Activated B cell treated with CpG ODN at 0.5 μM for 24 hours (primary cell): ENCODE measurements around the gene KRTAP9-8. TPM values are rescaled to one million over a fixed set of nuclear protein-coding genes. Genes with fewer than 3 reads are reported as not detected.

Experiments
- ATAC-seq: fragments of 200-7000 bp; cut with Tn5 transposase; one replicate; pipeline ENCODE4 v1.10.0; 2021; ENCODE audit warnings: low read depth, mild to moderate bottlenecking, moderate library complexity
- CTCF ChIA-PET: fragments of 350-600 bp; sonication (Branson Sonifier 250); formaldehyde crosslinking; loops from one replicate; lab custom pipeline; 2021; ENCODE audit warnings: antibody characterized with exemption; lab: Charles Lee
- POLR2A ChIA-PET: fragments of 350-600 bp; sonication (Branson Sonifier 250); formaldehyde crosslinking; loops from one replicate; lab custom pipeline; 2021; ENCODE audit warnings: antibody characterized with exemption; lab: Charles Lee
- DNase-seq: peaks from one replicate; pipeline ENCODE4 v3.0.0; 2022
- H3K27ac Mint-ChIP-seq: one replicate; pipeline ENCODE4 v1.8.0; 2020; ENCODE audit warnings: mixed read lengths
- H3K27me3 Mint-ChIP-seq: one replicate; pipeline ENCODE4 v1.8.0; 2021; ENCODE audit warnings: mixed read lengths
- H3K36me3 Mint-ChIP-seq: one replicate; pipeline ENCODE4 v1.8.0; 2021; ENCODE audit warnings: low read depth, mixed read lengths
- H3K4me1 Mint-ChIP-seq: one replicate; pipeline ENCODE4 v1.8.0; 2021; ENCODE audit warnings: mixed read lengths
- H3K4me3 Mint-ChIP-seq: one replicate; pipeline ENCODE4 v1.8.0; 2020; ENCODE audit warnings: mild to moderate bottlenecking, mixed read lengths
- H3K9me3 Mint-ChIP-seq: one replicate; pipeline ENCODE4 v1.8.0; 2020; ENCODE audit warnings: mixed read lengths
- intact Hi-C: fragments of 100-400 bp; cut with micrococcal nuclease; formaldehyde crosslinking; loops from one replicate; pipeline ENCODE4 v1.15.1; 2024
- total RNA-seq: library from RNA; stranded (reverse); gene quantifications from 2 replicates; pipeline ENCODE4 v1.2.3, GENCODE V29; 2022
- TF ChIP-seq, protein P1 (sequence below): fragments of 200-600 bp; IDR thresholded peaks from one replicate; pipeline ENCODE4 v1.8.0; 2022; ENCODE audit warnings: antibody characterized with exemption, mild to moderate bottlenecking

The KRTAP9-8 gene
- total RNA-seq, 1 donor from 2014 or later, result not detected

GRCh38 chr17:41278176-41278955 is 40.6 kb downstream of the KRTAP9-8 start:
- ATAC-seq (no peak), DNase-seq (no peak)
- no peaks in the 10 kb centered on the region for H3K36me3 Mint-ChIP-seq
- ChIA-PET POLR2A (no interaction called here), CTCF (no interaction called here)
- intact Hi-C loops, result no loop called here
- H3K27me3 Mint-ChIP-seq, result peaks cover 29% of the 10 kb centered on the region
- no peaks in the 10 kb centered on the region for H3K4me1 Mint-ChIP-seq
- no peak overlapping the region for H3K27ac Mint-ChIP-seq
- H3K4me3 Mint-ChIP-seq, result no peak overlapping the region
- H3K9me3 Mint-ChIP-seq, result no peaks in the 10 kb centered on the region
- TF ChIP-seq, protein P1, sequence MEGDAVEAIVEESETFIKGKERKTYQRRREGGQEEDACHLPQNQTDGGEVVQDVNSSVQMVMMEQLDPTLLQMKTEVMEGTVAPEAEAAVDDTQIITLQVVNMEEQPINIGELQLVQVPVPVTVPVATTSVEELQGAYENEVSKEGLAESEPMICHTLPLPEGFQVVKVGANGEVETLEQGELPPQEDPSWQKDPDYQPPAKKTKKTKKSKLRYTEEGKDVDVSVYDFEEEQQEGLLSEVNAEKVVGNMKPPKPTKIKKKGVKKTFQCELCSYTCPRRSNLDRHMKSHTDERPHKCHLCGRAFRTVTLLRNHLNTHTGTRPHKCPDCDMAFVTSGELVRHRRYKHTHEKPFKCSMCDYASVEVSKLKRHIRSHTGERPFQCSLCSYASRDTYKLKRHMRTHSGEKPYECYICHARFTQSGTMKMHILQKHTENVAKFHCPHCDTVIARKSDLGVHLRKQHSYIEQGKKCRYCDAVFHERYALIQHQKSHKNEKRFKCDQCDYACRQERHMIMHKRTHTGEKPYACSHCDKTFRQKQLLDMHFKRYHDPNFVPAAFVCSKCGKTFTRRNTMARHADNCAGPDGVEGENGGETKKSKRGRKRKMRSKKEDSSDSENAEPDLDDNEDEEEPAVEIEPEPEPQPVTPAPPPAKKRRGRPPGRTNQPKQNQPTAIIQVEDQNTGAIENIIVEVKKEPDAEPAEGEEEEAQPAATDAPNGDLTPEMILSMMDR, result no peak

DNA sequence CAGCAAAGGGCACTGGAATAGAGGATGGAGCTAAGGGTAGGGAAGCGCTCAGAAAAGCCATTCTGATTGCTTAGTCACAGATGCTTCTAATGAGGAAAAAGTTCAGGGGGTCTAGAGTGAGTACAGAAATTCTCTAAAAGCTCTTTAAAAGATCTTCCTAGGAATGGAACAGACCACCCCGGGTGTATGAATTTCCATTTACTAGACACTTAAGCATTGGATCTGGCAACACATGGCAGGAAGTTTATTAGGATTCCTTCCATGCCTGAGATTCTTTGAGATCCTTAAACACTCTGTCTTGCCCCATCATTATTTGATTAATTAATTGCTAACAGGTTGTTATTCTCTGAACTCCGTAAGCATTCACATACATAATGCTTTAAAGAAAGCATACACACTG is 46.2 kb downstream of the KRTAP9-8 start:
- intact Hi-C loops, result no loop called here
- no peak for ATAC-seq
- H3K4me3 Mint-ChIP-seq, result no peak overlapping the region
- H3K4me1 Mint-ChIP-seq, result no peaks in the 10 kb centered on the region
- TF ChIP-seq, protein P1, result no peak
- H3K36me3 Mint-ChIP-seq, result no peaks in the 10 kb centered on the region
- H3K9me3 Mint-ChIP-seq, result no peaks in the 10 kb centered on the region
- ChIA-PET CTCF (no interaction called here), POLR2A (no interaction called here)
- H3K27ac Mint-ChIP-seq, result no peak overlapping the region
- H3K27me3 Mint-ChIP-seq, result peaks cover 16% of the 10 kb centered on the region
- no peak for DNase-seq

DNA sequence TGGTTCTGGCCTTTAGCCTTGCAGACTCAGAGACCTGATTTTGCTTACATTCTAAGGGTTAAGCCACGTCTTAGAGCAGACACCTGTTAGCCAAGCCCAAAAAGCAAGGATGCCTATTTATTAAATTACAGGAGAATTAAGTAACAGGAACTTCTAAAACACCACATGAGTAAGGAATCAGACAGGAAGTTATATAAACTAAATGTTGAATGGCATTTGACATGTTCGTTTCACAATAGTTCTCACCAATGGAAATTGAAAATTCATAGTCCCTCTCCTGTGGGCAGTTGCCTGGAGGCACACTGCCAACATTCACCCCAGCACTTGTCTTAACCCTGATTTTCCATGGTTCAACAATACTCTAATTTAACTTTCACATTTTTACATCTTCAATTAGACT is 46.7 kb downstream of the KRTAP9-8 start:
- no peaks in the 10 kb centered on the region for H3K36me3 Mint-ChIP-seq
- ChIA-PET POLR2A (no interaction called here), CTCF (no interaction called here)
- H3K4me1 Mint-ChIP-seq, result no peaks in the 10 kb centered on the region
- intact Hi-C loops, result no loop called here
- no peak for DNase-seq
- TF ChIP-seq, protein P1, result no peak
- H3K4me3 Mint-ChIP-seq, result no peak overlapping the region
- peaks cover 16% of the 10 kb centered on the region for H3K27me3 Mint-ChIP-seq
- no peaks in the 10 kb centered on the region for H3K9me3 Mint-ChIP-seq
- H3K27ac Mint-ChIP-seq, result no peak overlapping the region
- no peak for ATAC-seq

- Mint-ChIP-seq H3K4me3 (no peak overlapping the region), H3K9me3 (no peaks in the 10 kb centered on the region), H3K27ac (no peak overlapping the region), H3K4me1 (no peaks in the 10 kb centered on the region), H3K27me3 (peaks cover 15% of the 10 kb centered on the region), H3K36me3 (no peaks in the 10 kb centered on the region)
- no peak for DNase-seq
- CTCF ChIA-PET, result no interaction called here
- no peak for ATAC-seq
- POLR2A ChIA-PET, result no interaction called here
- TF ChIP-seq, protein P1, result no peak
- intact Hi-C loops, result no loop called here
Measured at GRCh38 chr17:41287050-41287449, 49.3 kb downstream of the KRTAP9-8 start.

Other genes starting within 250 kb of the KRTAP9-8 start
- not detected in 2 replicates for gene KRTAP3-3, start 243.8 kb upstream of the KRTAP9-8 start, total RNA-seq
- gene KRTAP3-2, start 238.1 kb upstream of the KRTAP9-8 start, total RNA-seq, result not detected in 2 replicates
- not detected in 2 replicates for gene KRTAP3-1, start 228.9 kb upstream of the KRTAP9-8 start, total RNA-seq
- not detected in 2 replicates for gene KRTAP1-5, start 210.8 kb upstream of the KRTAP9-8 start, total RNA-seq
- gene KRTAP1-4, start 207.8 kb upstream of the KRTAP9-8 start, total RNA-seq, result not detected in 2 replicates
- gene KRTAP1-3, start 203.1 kb upstream of the KRTAP9-8 start, total RNA-seq, result not detected in 2 replicates
- gene KRTAP1-1, start 196.5 kb upstream of the KRTAP9-8 start, total RNA-seq, result not detected in 2 replicates
- not detected in 2 replicates for gene KRTAP2-1, start 190.7 kb upstream of the KRTAP9-8 start, total RNA-seq
- not detected in 2 replicates for gene KRTAP2-2, start 182.8 kb upstream of the KRTAP9-8 start, total RNA-seq
- gene KRTAP2-3, start 177.9 kb upstream of the KRTAP9-8 start, total RNA-seq, result not detected in 2 replicates
- not detected in 2 replicates for gene KRTAP2-4, start 172.1 kb upstream of the KRTAP9-8 start, total RNA-seq
- gene KRTAP4-7, start 153.8 kb upstream of the KRTAP9-8 start, total RNA-seq, result not detected in 2 replicates
- gene KRTAP4-8, start 139.9 kb upstream of the KRTAP9-8 start, total RNA-seq, result not detected in 2 replicates
- gene KRTAP4-16, start 135.8 kb upstream of the KRTAP9-8 start, total RNA-seq, result not detected in 2 replicates
- gene KRTAP4-9, start 132.6 kb upstream of the KRTAP9-8 start, total RNA-seq, result not detected in 2 replicates
- not detected in 2 replicates for gene KRTAP4-11, start 119.6 kb upstream of the KRTAP9-8 start, total RNA-seq
- gene KRTAP4-12, start 113.8 kb upstream of the KRTAP9-8 start, total RNA-seq, result not detected in 2 replicates
- gene KRTAP4-6, start 97.5 kb upstream of the KRTAP9-8 start, total RNA-seq, result not detected in 2 replicates
- not detected in 2 replicates for gene KRTAP4-5, start 88.2 kb upstream of the KRTAP9-8 start, total RNA-seq
- gene KRTAP4-4, start 77.3 kb upstream of the KRTAP9-8 start, total RNA-seq, result not detected in 2 replicates
- not detected in 2 replicates for gene KRTAP4-3, start 69.8 kb upstream of the KRTAP9-8 start, total RNA-seq
- not detected in 2 replicates for gene KRTAP4-2, start 59.8 kb upstream of the KRTAP9-8 start, total RNA-seq
- gene KRTAP4-1, start 53.1 kb upstream of the KRTAP9-8 start, total RNA-seq, result not detected in 2 replicates
- gene KRTAP9-1, start 48.1 kb upstream of the KRTAP9-8 start, total RNA-seq, result not detected in 2 replicates
- not detected in 2 replicates for gene KRTAP9-2, start 11.4 kb upstream of the KRTAP9-8 start, total RNA-seq
- gene KRTAP9-3, start 5.5 kb upstream of the KRTAP9-8 start, total RNA-seq, result not detected in 2 replicates
- not detected in 2 replicates for gene KRTAP9-4, start 11.7 kb downstream of the KRTAP9-8 start, total RNA-seq
- gene KRTAP9-9, start 17.4 kb downstream of the KRTAP9-8 start, total RNA-seq, result not detected in 2 replicates
- not detected in 2 replicates for gene KRTAP9-6, start 27.4 kb downstream of the KRTAP9-8 start, total RNA-seq
- gene KRTAP9-7, start 37.7 kb downstream of the KRTAP9-8 start, total RNA-seq, result not detected in 2 replicates
- gene KRTAP29-1, start 64.9 kb downstream of the KRTAP9-8 start, total RNA-seq, result not detected in 2 replicates
- gene KRTAP16-1, start 71.3 kb downstream of the KRTAP9-8 start, total RNA-seq, result not detected in 2 replicates
- gene KRTAP17-1, start 77.7 kb downstream of the KRTAP9-8 start, total RNA-seq, result not detected in 2 replicates
- not detected in 2 replicates for gene KRT33A, start 112.8 kb downstream of the KRTAP9-8 start, total RNA-seq
- not detected in 2 replicates for gene KRT33B, start 131.8 kb downstream of the KRTAP9-8 start, total RNA-seq
- not detected in 2 replicates for gene KRT34, start 144.3 kb downstream of the KRTAP9-8 start, total RNA-seq
- not detected in 2 replicates for gene KRT31, start 159.6 kb downstream of the KRTAP9-8 start, total RNA-seq
- gene KRT37, start 186.6 kb downstream of the KRTAP9-8 start, total RNA-seq, result not detected in 2 replicates
- gene KRT38, start 203.0 kb downstream of the KRTAP9-8 start, total RNA-seq, result not detected in 2 replicates
- not detected in 2 replicates for gene KRT32, start 229.4 kb downstream of the KRTAP9-8 start, total RNA-seq
- gene KRT35, start 243.2 kb downstream of the KRTAP9-8 start, total RNA-seq, result not detected in 2 replicates